ENCODE measurements around the gene NUP188.

NUP188 gene

DNA sequence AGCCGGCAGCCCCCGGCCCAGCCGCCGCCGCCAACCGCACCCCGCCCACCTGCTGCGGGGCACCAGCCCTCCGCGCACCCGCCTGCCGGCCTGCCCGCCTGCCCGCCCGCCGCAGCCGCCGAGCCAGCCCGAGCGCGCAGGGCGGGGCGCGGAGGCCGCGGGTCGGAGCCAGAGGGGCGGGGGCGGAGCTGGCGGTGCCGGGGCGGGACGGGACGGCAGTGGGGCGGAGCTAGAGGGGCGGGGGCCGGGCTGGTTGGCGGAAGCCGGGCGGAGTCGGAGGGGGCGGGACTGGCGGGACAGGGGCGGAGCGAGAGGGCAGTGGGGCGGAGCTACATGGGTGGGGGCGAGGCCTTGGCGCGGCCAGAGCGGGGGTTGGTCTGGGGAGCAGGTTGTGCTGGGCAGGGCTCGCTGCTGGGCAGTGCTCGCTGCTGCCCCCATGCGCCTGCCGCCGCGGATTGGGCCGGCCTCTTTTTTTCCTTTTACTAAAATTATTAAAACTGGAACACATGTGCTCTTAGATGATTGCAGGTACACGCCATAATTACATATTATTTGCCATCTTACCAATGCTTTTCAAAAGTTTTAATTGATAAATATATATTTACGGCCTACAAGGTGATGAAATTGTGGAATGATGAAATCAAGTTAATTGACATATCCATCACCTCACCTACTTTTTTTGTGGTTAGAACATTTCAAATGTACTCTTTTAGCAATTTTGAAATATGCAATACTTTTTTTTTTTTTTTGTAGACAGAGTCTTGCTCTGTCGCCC is 80.9 kb downstream of the NUP188 start, which contains the start of gene SH3GLB2:
TSS of gene SH3GLB2 (minus strand) at position 140 of the 775 bp plus-strand sequence. CDS start 177 bp downstream, outside the sequence.
- TF ChIP-seq KLF16 (tag by site-specific recombination; IDR thresholded peaks at IDR 0.05) = 0 out of 2 replicates have a peak, but pooled peaks have one; percentile 37
- peak; percentile 39; the same call in 1 of the 2 replicates for TF ChIP-seq ZNF324 (tag by site-specific recombination; IDR thresholded peaks at IDR 0.05)
- peak; percentile 70 for TF ChIP-seq HIC1 (tag by site-specific recombination; IDR thresholded peaks at IDR 0.05)
- no peak for TF ChIP-seq ZNF654 (tag by site-specific recombination; IDR thresholded peaks at IDR 0.05; ENCODE audit: low read depth)
- 0 out of 2 replicates have a peak, but pooled peaks have one; percentile 21 for TF ChIP-seq ZNF610 (tag by site-specific recombination; IDR thresholded peaks at IDR 0.05; ENCODE audit: borderline replicate concordance)
- 0 out of 2 replicates have a peak, but pooled peaks have one; percentile 15 for TF ChIP-seq ZXDB (tag by site-specific recombination; IDR thresholded peaks at IDR 0.05)
- TF ChIP-seq ZNF561 (tag by site-specific recombination; IDR thresholded peaks at IDR 0.05; ENCODE audit: borderline replicate concordance) = 0 out of 2 replicates have a peak, but pooled peaks have one; percentile 20
- peak; percentile 75 for TF ChIP-seq SP2 (tag by site-specific recombination; IDR thresholded peaks at IDR 0.05)
- TF ChIP-seq ZNF514 (tag by site-specific recombination; IDR thresholded peaks at IDR 0.05) = no peak
- TF ChIP-seq ZNF658 (tag by site-specific recombination; IDR thresholded peaks at IDR 0.05) = no peak
- peak; percentile 66 for TF ChIP-seq ZEB2 (tag by site-specific recombination; IDR thresholded peaks at IDR 0.05)
- TF ChIP-seq KLF10 (tag by site-specific recombination; IDR thresholded peaks at IDR 0.05) = peak; percentile 78
- TF ChIP-seq, protein P1, sequence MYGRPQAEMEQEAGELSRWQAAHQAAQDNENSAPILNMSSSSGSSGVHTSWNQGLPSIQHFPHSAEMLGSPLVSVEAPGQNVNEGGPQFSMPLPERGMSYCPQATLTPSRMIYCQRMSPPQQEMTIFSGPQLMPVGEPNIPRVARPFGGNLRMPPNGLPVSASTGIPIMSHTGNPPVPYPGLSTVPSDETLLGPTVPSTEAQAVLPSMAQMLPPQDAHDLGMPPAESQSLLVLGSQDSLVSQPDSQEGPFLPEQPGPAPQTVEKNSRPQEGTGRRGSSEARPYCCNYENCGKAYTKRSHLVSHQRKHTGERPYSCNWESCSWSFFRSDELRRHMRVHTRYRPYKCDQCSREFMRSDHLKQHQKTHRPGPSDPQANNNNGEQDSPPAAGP (tag by site-specific recombination; IDR thresholded peaks at IDR 0.05) = 0 out of 2 replicates have a peak, but pooled peaks have one; percentile 34
- peak; percentile 87 for TF ChIP-seq PATZ1 (tag by site-specific recombination; IDR thresholded peaks at IDR 0.05)
- TF ChIP-seq, protein P2, sequence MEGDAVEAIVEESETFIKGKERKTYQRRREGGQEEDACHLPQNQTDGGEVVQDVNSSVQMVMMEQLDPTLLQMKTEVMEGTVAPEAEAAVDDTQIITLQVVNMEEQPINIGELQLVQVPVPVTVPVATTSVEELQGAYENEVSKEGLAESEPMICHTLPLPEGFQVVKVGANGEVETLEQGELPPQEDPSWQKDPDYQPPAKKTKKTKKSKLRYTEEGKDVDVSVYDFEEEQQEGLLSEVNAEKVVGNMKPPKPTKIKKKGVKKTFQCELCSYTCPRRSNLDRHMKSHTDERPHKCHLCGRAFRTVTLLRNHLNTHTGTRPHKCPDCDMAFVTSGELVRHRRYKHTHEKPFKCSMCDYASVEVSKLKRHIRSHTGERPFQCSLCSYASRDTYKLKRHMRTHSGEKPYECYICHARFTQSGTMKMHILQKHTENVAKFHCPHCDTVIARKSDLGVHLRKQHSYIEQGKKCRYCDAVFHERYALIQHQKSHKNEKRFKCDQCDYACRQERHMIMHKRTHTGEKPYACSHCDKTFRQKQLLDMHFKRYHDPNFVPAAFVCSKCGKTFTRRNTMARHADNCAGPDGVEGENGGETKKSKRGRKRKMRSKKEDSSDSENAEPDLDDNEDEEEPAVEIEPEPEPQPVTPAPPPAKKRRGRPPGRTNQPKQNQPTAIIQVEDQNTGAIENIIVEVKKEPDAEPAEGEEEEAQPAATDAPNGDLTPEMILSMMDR (tag by site-specific recombination; IDR thresholded peaks at IDR 0.05) = peak; percentile 78
- no peak for TF ChIP-seq ZBTB8A (tag by site-specific recombination; IDR thresholded peaks at IDR 0.05)
- TF ChIP-seq ZNF335 (tag by site-specific recombination; conservative IDR thresholded peaks at IDR 0.05) = peak; percentile 51; the same call in 1 of the 2 replicates
- TF ChIP-seq ZNF660 (tag by site-specific recombination; IDR thresholded peaks at IDR 0.05) = peak; percentile 66
- TF ChIP-seq, protein P3, sequence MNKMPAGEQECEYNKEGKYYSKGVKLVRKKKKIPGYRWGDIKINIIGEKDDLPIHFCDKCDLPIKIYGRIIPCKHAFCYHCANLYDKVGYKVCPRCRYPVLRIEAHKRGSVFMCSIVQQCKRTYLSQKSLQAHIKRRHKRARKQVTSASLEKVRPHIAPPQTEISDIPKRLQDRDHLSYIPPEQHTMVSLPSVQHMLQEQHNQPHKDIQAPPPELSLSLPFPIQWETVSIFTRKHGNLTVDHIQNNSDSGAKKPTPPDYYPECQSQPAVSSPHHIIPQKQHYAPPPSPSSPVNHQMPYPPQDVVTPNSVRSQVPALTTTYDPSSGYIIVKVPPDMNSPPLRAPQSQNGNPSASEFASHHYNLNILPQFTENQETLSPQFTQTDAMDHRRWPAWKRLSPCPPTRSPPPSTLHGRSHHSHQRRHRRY (tag by site-specific recombination; IDR thresholded peaks at IDR 0.05) = no peak
- peak; percentile 35; the same call in 1 of the 2 replicates for TF ChIP-seq ZNF449 (tag by site-specific recombination; IDR thresholded peaks at IDR 0.05)
- TF ChIP-seq KLF8 (tag by site-specific recombination; IDR thresholded peaks at IDR 0.05) = peak; percentile 70
- TF ChIP-seq ZNF302 (tag by site-specific recombination; IDR thresholded peaks at IDR 0.05; ENCODE audit: low read depth) = no peak
- peak; percentile 32; the same call in 1 of the 2 replicates for TF ChIP-seq SP7 (tag by site-specific recombination; IDR thresholded peaks at IDR 0.05)
- TF ChIP-seq HOXC10 (CRISPR knock-in tag; IDR thresholded peaks at IDR 0.05) = no peak
- TF ChIP-seq SP3 (tag by site-specific recombination; IDR thresholded peaks at IDR 0.05) = peak; percentile 71
- TF ChIP-seq SCRT1 (tag by site-specific recombination; IDR thresholded peaks at IDR 0.05; ENCODE audit: borderline replicate concordance) = no peak
- Histone ChIP-seq H3K9me3 (ENCODE audit: control insufficient read depth, insufficient read depth, low read depth, low read length) (no peaks in the 10 kb centered on the region), H3K4me1 (ENCODE audit: control insufficient read depth, insufficient read depth, low read length) (no peaks in the 10 kb centered on the region), H3K4me3 (ENCODE audit: low read depth, low read length) (peak within 1 kb of the TSS; percentile 74), H3K27ac (ENCODE audit: extremely low read depth, low read depth, low read length) (peak within 1 kb of the TSS; percentile 67; the same call in 1 of the 2 replicates), H3K36me3 (ENCODE audit: control insufficient read depth in 2 of 2, insufficient read depth in 1 of 2, low read length in 2 of 2) (no peaks in the 10 kb centered on the region)
- CTCF ChIA-PET = interaction anchor here (0.5 to 1.5 kb wide), 19 partner anchors 10 to 1810 kb away, joined by 3 to 13 read pairs (median 4); no protein-coding TSS in a partner anchor
- POLR2A ChIA-PET = interaction anchor here (0.6 to 2.0 kb wide), 12 partner anchors 8 to 1173 kb away, joined by 3 to 16 read pairs (median 7); partner anchors contain the start of genes DOLPP1, ENDOG, MIGA2 and PTPA

Data from HEK293 (cell line).